Astrocyte of the cerebellum (primary cell): Measurements from ENCODE around the gene ARHGEF28.

ENCODE experiments used
- DNase-seq: peaks from one replicate; pipeline ENCODE4 v3.0.0-alpha.2; 2011; ENCODE audit warnings: low read depth
- H3K4me3 ChIP-seq: 2 replicates; pipeline ENCODE4 v1.5.1; 2011; ENCODE audit warnings: mild to moderate bottlenecking, low read depth, low read length, moderate library complexity
- CTCF ChIP-seq: IDR thresholded peaks from 2 replicates; pipeline ENCODE4 v1.5.1; 2012; ENCODE audit warnings: low read length, low read depth, moderate library complexity, mild to moderate bottlenecking; ENCODE audit errors: missing control alignments
- in situ Hi-C: cut with HindIII; loops from 2 replicates; pipeline ENCODE4 v1.10.0; 2017; ENCODE audit warnings: low sequenced_read_pairs

ARHGEF28 gene

GRCh38 chr5:73754254-73754653 lies 128.3 kb downstream of the ARHGEF28 start:
- in situ Hi-C loops, result no loop called here
- no peak for DNase-seq
- no peak overlapping the region for H3K4me3 ChIP-seq
- no peak for TF ChIP-seq CTCF

GRCh38 chr5:73757416-73757815 lies 131.4 kb downstream of the ARHGEF28 start:
- in situ Hi-C loops, result no loop called here
- DNase-seq, result no peak
- no peak for TF ChIP-seq CTCF
- no peak overlapping the region for H3K4me3 ChIP-seq

GRCh38 chr5:73759771-73760170 lies 133.8 kb downstream of the ARHGEF28 start:
- TF ChIP-seq CTCF, result no peak
- no peak overlapping the region for H3K4me3 ChIP-seq
- in situ Hi-C loops, result no loop called here
- peak; percentile 37 for DNase-seq

GRCh38 chr5:73763300-73764032 lies 137.5 kb downstream of the ARHGEF28 start:
- no peak overlapping the region for H3K4me3 ChIP-seq
- TF ChIP-seq CTCF, result no peak
- no peak for DNase-seq
- in situ Hi-C loops, result no loop called here

- DNase-seq, result no peak
- H3K4me3 ChIP-seq, result no peak overlapping the region
- in situ Hi-C loops, result no loop called here
- TF ChIP-seq CTCF, result no peak
Measured at GRCh38 chr5:73764586-73764985, 138.6 kb downstream of the ARHGEF28 start.

GRCh38 chr5:73764996-73765395 lies 139.0 kb downstream of the ARHGEF28 start:
- no peak for TF ChIP-seq CTCF
- in situ Hi-C loops, result no loop called here

More at GRCh38 chr5:73764996-73765395, 139.0 kb downstream of the ARHGEF28 start:
- DNase-seq, result no peak
- no peak overlapping the region for H3K4me3 ChIP-seq
